ENCODE measurements around the gene TSHZ1.

GRCh38 chr18:75183973-75184493 is 26.6 kb upstream of the TSHZ1 start:
- TF ChIP-seq CTCF (IDR thresholded peaks at IDR 0.05; ENCODE audit: low read depth, low read length) (no peak), EZH2phosphoT487 (IDR thresholded peaks at IDR 0.05; ENCODE audit: low read depth) (no peak)

All from OCI-LY3 (cell line).